ENCODE measurements around the gene PLCL2. TPM values are rescaled to one million over a fixed set of nuclear protein-coding genes. Genes with fewer than 3 reads are reported as not detected.

PLCL2 gene
- total RNA-seq, 1 experiment from 2014 or later = 32.1 TPM

DNA sequence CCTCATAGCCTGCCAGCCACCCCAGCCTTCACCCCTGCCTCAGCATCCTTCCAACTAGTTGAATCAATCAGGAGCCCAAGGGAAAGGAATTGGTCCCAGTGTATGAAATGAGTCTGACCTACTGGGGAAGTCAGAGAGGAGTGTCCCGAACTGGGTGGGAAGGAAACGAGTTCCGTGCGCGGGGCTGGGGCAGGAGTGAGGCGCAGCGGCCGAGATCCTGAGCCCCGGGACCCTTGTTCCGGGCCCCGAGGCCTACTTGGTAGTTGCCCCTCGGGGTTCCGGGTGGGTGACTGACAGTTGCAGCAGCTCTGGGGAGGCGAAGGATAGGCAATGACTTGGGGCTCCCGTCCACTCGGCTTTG, 1.1 kb upstream of the PLCL2 start:
- Histone ChIP-seq H4K91ac (ENCODE audit: insufficient read length, low read depth, low read length) (no peak overlapping the region), H3K9ac (ENCODE audit: extremely low read depth, insufficient read length, low read length) (no peak overlapping the region), H2AK5ac (ENCODE audit: insufficient read length, low read length) (no peak overlapping the region), H4K5ac (ENCODE audit: insufficient read length, low read depth, low read length) (no peak overlapping the region), H2BK5ac (ENCODE audit: insufficient read length, low read length) (no peak overlapping the region), H2BK15ac (ENCODE audit: low read depth, low read length) (no peak overlapping the region), H2BK120ac (ENCODE audit: low read depth, low read length, poor library complexity, severe bottlenecking) (no peak overlapping the region), H3K14ac (ENCODE audit: insufficient read depth, low read length) (no peak overlapping the region), H2BK20ac (ENCODE audit: low read depth, low read length, poor library complexity, severe bottlenecking) (no peak overlapping the region), H3K4me1 (ENCODE audit: insufficient read depth, low read length) (0 out of 2 replicates have a peak, but pooled peaks cover 2% of the 10 kb centered on the region), H3K56ac (ENCODE audit: insufficient read length, low read depth, low read length) (no peak overlapping the region), H2AFZ (ENCODE audit: low read length) (no peak overlapping the region), H3K27ac (ENCODE audit: insufficient read length, low read depth, low read length) (no peak overlapping the region), H4K20me1 (ENCODE audit: control insufficient read depth, insufficient read depth, insufficient read length) (no peaks in the 10 kb centered on the region), H3T11ph (ENCODE audit: low read length) (no peak overlapping the region), H3K27me3 (ENCODE audit: insufficient read depth, low read length) (peaks cover 10% of the 10 kb centered on the region; the same call in 1 of the 2 replicates), H3K79me2 (ENCODE audit: insufficient read depth, low read length) (no peaks in the 10 kb centered on the region; the same call in 1 of the 2 replicates), H4K8ac (replicated peaks; ENCODE audit: insufficient read length, low read depth, low read length) (no peak overlapping the region), H3K79me1 (ENCODE audit: insufficient read depth, low read depth, low read length, poor library complexity, severe bottlenecking) (no peaks in the 10 kb centered on the region), H3K23me2 (ENCODE audit: insufficient read length, low read depth, low read length, poor library complexity, severe bottlenecking) (peaks cover 17% of the 10 kb centered on the region), H3K4ac (ENCODE audit: low read depth, low read length) (no peak overlapping the region), H3K4me2 (ENCODE audit: insufficient read depth, insufficient read length, low read length) (peak overlapping the region; percentile 22), H3K23ac (ENCODE audit: insufficient read length, low read depth, low read length) (no peak overlapping the region), H3K9me3 (ENCODE audit: control insufficient read depth, low read depth, low read length) (no peaks in the 10 kb centered on the region), H3K18ac (ENCODE audit: insufficient read length, low read depth, low read length) (no peak overlapping the region), H2BK12ac (ENCODE audit: insufficient read length, low read depth, low read length) (no peak overlapping the region)
- Mint-ChIP-seq H3K9me3 (no peaks in the 10 kb centered on the region), H3K36me3 (ENCODE audit: insufficient read depth in 1 of 3, low read depth in 3 of 3) (no peaks in the 10 kb centered on the region), H3K4me1 (peaks cover 50 to 51% of the 10 kb centered on the region in 2 experiments), H3K4me3 (peak overlapping the region; percentile 75 to 86), H3K27ac (peak overlapping the region in 1 of 3 experiments; percentile 62; a peak in 1 of 7 replicates), H3K27me3 (ENCODE audit: low read depth) (peaks cover 46% of the 10 kb centered on the region)
- TF ChIP-seq, protein P1, sequence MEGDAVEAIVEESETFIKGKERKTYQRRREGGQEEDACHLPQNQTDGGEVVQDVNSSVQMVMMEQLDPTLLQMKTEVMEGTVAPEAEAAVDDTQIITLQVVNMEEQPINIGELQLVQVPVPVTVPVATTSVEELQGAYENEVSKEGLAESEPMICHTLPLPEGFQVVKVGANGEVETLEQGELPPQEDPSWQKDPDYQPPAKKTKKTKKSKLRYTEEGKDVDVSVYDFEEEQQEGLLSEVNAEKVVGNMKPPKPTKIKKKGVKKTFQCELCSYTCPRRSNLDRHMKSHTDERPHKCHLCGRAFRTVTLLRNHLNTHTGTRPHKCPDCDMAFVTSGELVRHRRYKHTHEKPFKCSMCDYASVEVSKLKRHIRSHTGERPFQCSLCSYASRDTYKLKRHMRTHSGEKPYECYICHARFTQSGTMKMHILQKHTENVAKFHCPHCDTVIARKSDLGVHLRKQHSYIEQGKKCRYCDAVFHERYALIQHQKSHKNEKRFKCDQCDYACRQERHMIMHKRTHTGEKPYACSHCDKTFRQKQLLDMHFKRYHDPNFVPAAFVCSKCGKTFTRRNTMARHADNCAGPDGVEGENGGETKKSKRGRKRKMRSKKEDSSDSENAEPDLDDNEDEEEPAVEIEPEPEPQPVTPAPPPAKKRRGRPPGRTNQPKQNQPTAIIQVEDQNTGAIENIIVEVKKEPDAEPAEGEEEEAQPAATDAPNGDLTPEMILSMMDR (conservative IDR thresholded peaks at IDR 0.05) = no peak
- DNase-seq = no peak
- no CpG with 5 or more reads among the region's 16 CpGs for WGBS (ENCODE audit: extremely low coverage, insufficient read length, low lambda C conversion rate)
